Effector memory CD4-positive, alpha-beta T cell (primary cell): ENCODE measurements around the gene SLC27A5.

ENCODE experiments used
- DNase-seq, 3 donors: peaks; one replicate each; pipeline ENCODE4 v3.0.0-alpha.2; 2020
- H3K27ac ChIP-seq: 2 replicates; pipeline ENCODE4 v1.7.0; 2013; ENCODE audit warnings: mild to moderate bottlenecking, low read length, moderate library complexity; ENCODE audit not compliant: insufficient read depth, poor library complexity, severe bottlenecking
- H3K27me3 ChIP-seq: replicated peaks from 2 replicates; pipeline ENCODE4 v1.7.0; 2013; ENCODE audit warnings: mild to moderate bottlenecking, low read length; ENCODE audit not compliant: insufficient read depth, control insufficient read depth, poor library complexity, severe bottlenecking
- H3K36me3 ChIP-seq: 2 replicates; pipeline ENCODE4 v1.7.0; 2013; ENCODE audit warnings: mild to moderate bottlenecking, low read length, moderate library complexity; ENCODE audit not compliant: control insufficient read depth, insufficient read depth
- H3K4me1 ChIP-seq: 2 replicates; pipeline ENCODE4 v1.7.0; 2013; ENCODE audit warnings: low read length, mild to moderate bottlenecking; ENCODE audit not compliant: control insufficient read depth, insufficient read depth, poor library complexity, severe bottlenecking
- H3K4me3 ChIP-seq: 2 replicates; pipeline ENCODE4 v1.7.0; 2013; ENCODE audit warnings: low read length, low read depth, mild to moderate bottlenecking; ENCODE audit not compliant: insufficient read depth, poor library complexity, severe bottlenecking
- H3K9me3 ChIP-seq: 2 replicates; pipeline ENCODE4 v1.7.0; 2013; ENCODE audit warnings: mild to moderate bottlenecking, low read length, moderate library complexity; ENCODE audit not compliant: control insufficient read depth
- total RNA-seq, 3 donors: gene quantifications; one replicate each; lab custom pipeline; 2026; lab: John Stamatoyannopoulos, UW

The SLC27A5 gene
- total RNA-seq, result 3.6 to 6.2 (median 3.8) reads per million in 3 donors

- H3K36me3 ChIP-seq, result peaks cover 7% of the 10 kb centered on the region
- no peaks in the 10 kb centered on the region for H3K9me3 ChIP-seq
- H3K27ac ChIP-seq, result no peak within 1 kb of the TSS
- H3K4me1 ChIP-seq, result peaks cover 12% of the 10 kb centered on the region
- no peaks in the 10 kb centered on the region for H3K27me3 ChIP-seq
- no peak for DNase-seq
- no peak within 1 kb of the TSS for H3K4me3 ChIP-seq
Observed at GRCh38 chr19:58511353-58512208, at the start of gene SLC27A5. Gene SLC27A5 (minus strand): TSS chr19:58511992. CDS start chr19:58511955, 37 bp downstream.

- DNase-seq, result no peak
- Histone ChIP-seq H3K4me1 (peaks cover 40% of the 10 kb centered on the region), H3K27ac (peak overlapping the region; percentile 95), H3K9me3 (no peaks in the 10 kb centered on the region), H3K36me3 (peaks cover 11% of the 10 kb centered on the region), H3K4me3 (no peak overlapping the region), H3K27me3 (no peaks in the 10 kb centered on the region)
Observed at GRCh38 chr19:58560921-58561320, 49.1 kb upstream of the SLC27A5 start.

GRCh38 chr19:58560007-58560887 is 48.5 kb upstream of the SLC27A5 start:
- H3K4me1 ChIP-seq, result peaks cover 45% of the 10 kb centered on the region

GRCh38 chr19:58559275-58560006 is 47.6 kb upstream of the SLC27A5 start:
- peaks cover 50% of the 10 kb centered on the region for H3K4me1 ChIP-seq
- DNase-seq, result peak in 2 of 3 donors; percentile 14 to 51
- H3K27me3 ChIP-seq, result no peaks in the 10 kb centered on the region

More at GRCh38 chr19:58560007-58560887, 48.5 kb upstream of the SLC27A5 start:
- Histone ChIP-seq H3K27me3 (no peaks in the 10 kb centered on the region), H3K4me3 (peak overlapping the region; percentile 64), H3K27ac (peak overlapping the region; percentile 95), H3K36me3 (peaks cover 11% of the 10 kb centered on the region), H3K9me3 (no peaks in the 10 kb centered on the region)
- no peak for DNase-seq

GRCh38 chr19:58558623-58559274 is 47.0 kb upstream of the SLC27A5 start:
- H3K27me3 ChIP-seq, result no peaks in the 10 kb centered on the region
- H3K9me3 ChIP-seq, result no peaks in the 10 kb centered on the region
- peak overlapping the region; percentile 95 for H3K27ac ChIP-seq
- DNase-seq, result peak; percentile 99 to 100 (median 99)
- peaks cover 11% of the 10 kb centered on the region for H3K36me3 ChIP-seq
- H3K4me3 ChIP-seq, result peak overlapping the region; percentile 64
- peaks cover 57% of the 10 kb centered on the region for H3K4me1 ChIP-seq

More at GRCh38 chr19:58559275-58560006, 47.6 kb upstream of the SLC27A5 start:
- Histone ChIP-seq H3K27ac (peak overlapping the region; percentile 95), H3K4me3 (peak overlapping the region; percentile 64), H3K9me3 (no peaks in the 10 kb centered on the region), H3K36me3 (peaks cover 11% of the 10 kb centered on the region)

- peak within 1 kb of the TSS; percentile 95 for H3K27ac ChIP-seq
- DNase-seq, result peak; percentile 39 to 54 (median 52)
- H3K36me3 ChIP-seq, result peaks cover 11% of the 10 kb centered on the region
- peak within 1 kb of the TSS; percentile 64 for H3K4me3 ChIP-seq
- no peaks in the 10 kb centered on the region for H3K9me3 ChIP-seq
- H3K27me3 ChIP-seq, result no peaks in the 10 kb centered on the region
- H3K4me1 ChIP-seq, result peaks cover 55% of the 10 kb centered on the region
Observed at GRCh38 chr19:58558066-58558622, 46.4 kb upstream of the SLC27A5 start, which contains the start of gene UBE2M. Gene UBE2M (minus strand): TSS chr19:58558611. CDS start chr19:58558381, 230 bp downstream.

GRCh38 chr19:58557221-58558065 is 45.7 kb upstream of the SLC27A5 start:
- peak overlapping the region; percentile 63 for H3K4me3 ChIP-seq
- H3K4me1 ChIP-seq, result peaks cover 50% of the 10 kb centered on the region
- no peaks in the 10 kb centered on the region for H3K27me3 ChIP-seq
- DNase-seq, result no peak
- no peaks in the 10 kb centered on the region for H3K9me3 ChIP-seq
- peak overlapping the region; percentile 95 for H3K27ac ChIP-seq
- peaks cover 11% of the 10 kb centered on the region for H3K36me3 ChIP-seq

- H3K4me3 ChIP-seq, result no peak overlapping the region
- H3K9me3 ChIP-seq, result no peaks in the 10 kb centered on the region
- peaks cover 12% of the 10 kb centered on the region for H3K36me3 ChIP-seq
- no peaks in the 10 kb centered on the region for H3K27me3 ChIP-seq
- H3K27ac ChIP-seq, result peak overlapping the region; percentile 95
- no peak for DNase-seq
- peaks cover 43% of the 10 kb centered on the region for H3K4me1 ChIP-seq
Observed at GRCh38 chr19:58556622-58557220, 44.9 kb upstream of the SLC27A5 start.
